ENCODE results near the gene DDB1. TPM values are rescaled to one million over a fixed set of nuclear protein-coding genes. Genes with fewer than 3 reads are reported as not detected.

The DDB1 gene
- total and polyA plus RNA-seq, 2 experiments from 2014 or later: 177 to 215 TPM

DNA sequence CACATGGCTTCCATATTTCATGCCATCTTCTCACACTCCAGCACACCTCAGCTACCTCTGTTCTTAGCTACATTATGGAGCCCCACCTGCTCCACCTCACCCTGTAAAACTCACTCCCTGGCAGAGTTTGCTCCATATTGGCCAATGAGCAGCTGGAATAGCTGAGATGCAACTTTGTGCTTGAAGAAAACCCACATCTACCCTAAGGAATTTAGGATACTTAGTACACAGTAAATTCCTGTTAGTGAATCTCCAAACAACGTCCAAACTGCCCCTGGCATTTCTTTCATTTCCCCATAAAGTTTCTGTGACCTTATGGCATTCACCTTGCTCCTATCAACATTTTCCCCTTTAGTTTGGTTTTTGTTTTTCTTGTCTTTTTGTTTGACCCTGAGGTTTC lies 35.6 kb downstream of the DDB1 start:
- no peaks in the 10 kb centered on the region for H3K27me3 ChIP-seq
- no peak overlapping the region for H2AFZ ChIP-seq
- H3K4me2 ChIP-seq: no peak overlapping the region
- no peaks in the 10 kb centered on the region for H4K20me1 ChIP-seq (ENCODE audit: insufficient read depth, poor library complexity, severe bottlenecking)
- DNase-seq (ENCODE audit: low spot score): no peak
- no peaks in the 10 kb centered on the region for H3K9me3 ChIP-seq (ENCODE audit: low read depth)
- no peaks in the 10 kb centered on the region for H3K9me2 ChIP-seq (replicated peaks; ENCODE audit: insufficient read depth)
- peaks cover 14% of the 10 kb centered on the region for H3K4me1 ChIP-seq (ENCODE audit: insufficient read depth)
- no peak overlapping the region for H3K4me3 ChIP-seq
- H3K36me3 ChIP-seq (replicated peaks; ENCODE audit: insufficient read depth, low read depth): no peaks in the 10 kb centered on the region
- H3K27ac ChIP-seq: peak overlapping the region; percentile 75
- WGBS (ENCODE audit: low lambda C conversion rate, missing lambda C conversion rate): 50% methylated on average over 1 of the region's 1 CpG
- no peak for TF ChIP-seq EZH2 (IDR thresholded peaks at IDR 0.05; ENCODE audit: borderline replicate concordance)
- no peak for TF ChIP-seq EZH2phosphoT487 (IDR thresholded peaks at IDR 0.05; ENCODE audit: low read depth, severe bottlenecking, unreplicated experiment)
- TF ChIP-seq, protein P1, sequence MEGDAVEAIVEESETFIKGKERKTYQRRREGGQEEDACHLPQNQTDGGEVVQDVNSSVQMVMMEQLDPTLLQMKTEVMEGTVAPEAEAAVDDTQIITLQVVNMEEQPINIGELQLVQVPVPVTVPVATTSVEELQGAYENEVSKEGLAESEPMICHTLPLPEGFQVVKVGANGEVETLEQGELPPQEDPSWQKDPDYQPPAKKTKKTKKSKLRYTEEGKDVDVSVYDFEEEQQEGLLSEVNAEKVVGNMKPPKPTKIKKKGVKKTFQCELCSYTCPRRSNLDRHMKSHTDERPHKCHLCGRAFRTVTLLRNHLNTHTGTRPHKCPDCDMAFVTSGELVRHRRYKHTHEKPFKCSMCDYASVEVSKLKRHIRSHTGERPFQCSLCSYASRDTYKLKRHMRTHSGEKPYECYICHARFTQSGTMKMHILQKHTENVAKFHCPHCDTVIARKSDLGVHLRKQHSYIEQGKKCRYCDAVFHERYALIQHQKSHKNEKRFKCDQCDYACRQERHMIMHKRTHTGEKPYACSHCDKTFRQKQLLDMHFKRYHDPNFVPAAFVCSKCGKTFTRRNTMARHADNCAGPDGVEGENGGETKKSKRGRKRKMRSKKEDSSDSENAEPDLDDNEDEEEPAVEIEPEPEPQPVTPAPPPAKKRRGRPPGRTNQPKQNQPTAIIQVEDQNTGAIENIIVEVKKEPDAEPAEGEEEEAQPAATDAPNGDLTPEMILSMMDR (IDR thresholded peaks at IDR 0.05; ENCODE audit: poor library complexity): no peak
- peaks cover 4% of the 10 kb centered on the region for H3K79me2 ChIP-seq

DNA sequence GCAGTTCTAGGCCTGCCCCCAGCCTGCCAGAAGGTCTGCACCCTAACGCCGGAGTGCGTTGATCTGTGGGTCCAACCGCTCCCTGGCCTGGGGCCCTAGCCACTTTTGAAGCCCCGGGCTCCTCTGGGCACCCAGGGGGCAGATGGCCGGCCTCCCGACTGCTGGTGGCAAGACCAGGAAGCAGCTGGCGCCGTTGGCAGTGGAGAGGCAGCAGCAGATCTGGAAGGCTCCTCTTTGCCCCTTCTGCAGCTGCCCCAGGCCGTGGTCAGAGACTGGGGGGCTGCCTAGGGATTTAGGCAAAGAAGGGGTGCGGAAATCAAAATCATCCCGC lies 37.3 kb downstream of the DDB1 start:
- H3K27me3 ChIP-seq: no peaks in the 10 kb centered on the region
- TF ChIP-seq, protein P1 (IDR thresholded peaks at IDR 0.05; ENCODE audit: poor library complexity): no peak
- TF ChIP-seq EZH2 (IDR thresholded peaks at IDR 0.05; ENCODE audit: borderline replicate concordance) (no peak), EZH2phosphoT487 (IDR thresholded peaks at IDR 0.05; ENCODE audit: low read depth, severe bottlenecking, unreplicated experiment) (no peak)
- peaks cover 10% of the 10 kb centered on the region for H3K79me2 ChIP-seq
- H3K27ac ChIP-seq: peak overlapping the region; percentile 63
- H3K4me3 ChIP-seq: peak overlapping the region; percentile 61
- WGBS (ENCODE audit: low lambda C conversion rate, missing lambda C conversion rate): 64% methylated on average over 12 of the region's 12 CpGs
- H3K9me2 ChIP-seq (replicated peaks; ENCODE audit: insufficient read depth): no peaks in the 10 kb centered on the region
- H3K4me2 ChIP-seq: peak overlapping the region; percentile 98
- H2AFZ ChIP-seq: peak overlapping the region; percentile 66
- no peak for DNase-seq (ENCODE audit: low spot score)
- H3K9me3 ChIP-seq (ENCODE audit: low read depth): no peaks in the 10 kb centered on the region
- no peaks in the 10 kb centered on the region for H4K20me1 ChIP-seq (ENCODE audit: insufficient read depth, poor library complexity, severe bottlenecking)
- peaks cover 14% of the 10 kb centered on the region for H3K4me1 ChIP-seq (ENCODE audit: insufficient read depth)
- no peaks in the 10 kb centered on the region for H3K36me3 ChIP-seq (replicated peaks; ENCODE audit: insufficient read depth, low read depth)

DNA sequence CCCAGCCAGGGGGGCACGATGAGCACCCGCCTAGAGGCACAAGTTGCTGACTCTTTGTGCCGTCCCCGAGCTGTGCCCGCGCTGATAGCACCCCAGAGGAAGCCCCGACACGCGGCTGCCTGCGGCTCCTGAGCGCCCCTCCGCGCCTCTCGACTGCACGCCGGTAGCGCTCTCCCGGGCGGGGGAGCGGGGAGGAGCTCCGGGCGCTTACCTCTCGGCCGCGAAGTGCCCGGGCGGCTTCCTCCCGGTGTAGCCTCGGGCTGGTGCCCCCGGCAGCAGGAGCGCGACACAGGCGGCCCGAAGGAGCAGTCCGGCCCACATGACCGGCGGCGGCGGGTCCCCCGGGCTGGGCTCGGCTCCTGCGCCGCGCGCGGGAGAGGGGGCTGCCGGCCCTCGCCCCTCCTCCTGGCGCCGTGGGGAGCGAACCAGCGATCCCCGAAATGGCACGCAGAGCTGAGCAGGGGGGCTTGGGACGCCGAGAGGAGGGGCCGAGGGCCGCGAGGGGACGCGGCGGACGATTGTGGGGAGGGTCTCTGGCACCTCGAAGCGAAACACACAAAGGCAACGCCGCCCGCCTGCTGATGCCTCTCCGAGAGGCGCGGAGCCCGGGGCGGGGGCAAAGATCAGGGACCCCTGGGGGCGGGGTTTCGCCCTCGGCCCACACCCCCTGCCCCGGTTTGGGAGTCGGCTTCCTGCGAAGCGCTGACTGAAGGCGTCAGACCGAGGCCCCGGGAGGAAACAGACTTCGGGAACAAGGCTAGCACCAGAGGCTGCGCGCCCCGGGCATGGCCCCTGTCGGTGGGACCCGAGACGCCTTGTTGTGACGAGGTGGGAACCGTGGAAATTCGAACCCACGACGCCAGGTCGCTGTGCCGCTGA lies 37.9 kb downstream of the DDB1 start, which contains the start of gene VWCE:
Gene VWCE (minus strand): TSS at position 600 of the 879 bp plus-strand sequence. CDS start 279 bp downstream, at position 321.
- DNase-seq (ENCODE audit: low spot score): peak; percentile 88
- peaks cover 10% of the 10 kb centered on the region for H3K79me2 ChIP-seq
- peak within 1 kb of the TSS; percentile 63 for H3K27ac ChIP-seq
- H3K9me2 ChIP-seq (replicated peaks; ENCODE audit: insufficient read depth): no peaks in the 10 kb centered on the region
- no peaks in the 10 kb centered on the region for H3K36me3 ChIP-seq (replicated peaks; ENCODE audit: insufficient read depth, low read depth)
- H4K20me1 ChIP-seq (ENCODE audit: insufficient read depth, poor library complexity, severe bottlenecking): no peaks in the 10 kb centered on the region
- 2% methylated on average over 84 of the region's 97 CpGs for WGBS (ENCODE audit: low lambda C conversion rate, missing lambda C conversion rate)
- peak within 1 kb of the TSS; percentile 61 for H3K4me3 ChIP-seq
- no peaks in the 10 kb centered on the region for H3K9me3 ChIP-seq (ENCODE audit: low read depth)
- peaks cover 14% of the 10 kb centered on the region for H3K4me1 ChIP-seq (ENCODE audit: insufficient read depth)
- peak within 1 kb of the TSS; percentile 98 for H3K4me2 ChIP-seq
- TF ChIP-seq EZH2phosphoT487 (IDR thresholded peaks at IDR 0.05; ENCODE audit: low read depth, severe bottlenecking, unreplicated experiment): no peak
- TF ChIP-seq, protein P1 (IDR thresholded peaks at IDR 0.05; ENCODE audit: poor library complexity): peak; percentile 33
- no peaks in the 10 kb centered on the region for H3K27me3 ChIP-seq
- peak within 1 kb of the TSS; percentile 66 for H2AFZ ChIP-seq

Measured in hepatocyte (in vitro differentiated cells).